Heart right ventricle (tissue), 16 donors: ENCODE data around the gene SLC9A5. TPM values are rescaled to one million over a fixed set of nuclear protein-coding genes. Genes with fewer than 3 reads are reported as not detected.

Experiments used
- ATAC-seq, 8 donors: fragments of 200-7000 bp; cut with Tn5 transposase; one replicate each; pipeline ENCODE4 v1.9.1; 2020; ENCODE audit warnings: mild to moderate bottlenecking in 8 of 8, moderate library complexity in 8 of 8, moderate number of reproducible peaks in 1 of 8
- DNase-seq, 2 donors: peaks; one replicate each; pipeline ENCODE4 v3.0.0-alpha.2; 2020
- H3K27ac ChIP-seq, 10 donors: fragments of 200-600 bp; sonication (generic) in 2 of 10; one replicate each; pipeline versions ENCODE4 v1.5.0 to v1.8.0; 2020 to 2022; ENCODE audit warnings: mild to moderate bottlenecking in 3 of 10
- H3K27me3 ChIP-seq, 7 donors: fragments of 200-600 bp; one replicate each; pipeline ENCODE4 v1.8.0; 2021 to 2022; ENCODE audit warnings: mild to moderate bottlenecking in 2 of 7
- H3K36me3 ChIP-seq, 9 donors: fragments of 200-600 bp; sonication (generic) in 1 of 9; one replicate each; pipeline versions ENCODE4 v1.5.0 to v1.8.0; 2020 to 2022; ENCODE audit warnings: mild to moderate bottlenecking in 2 of 9
- H3K4me1 ChIP-seq, 9 donors: fragments of 200-600 bp; sonication (generic) in 1 of 9; one replicate each; pipeline versions ENCODE4 v1.5.0 to v1.8.0; 2020 to 2022; ENCODE audit warnings: mild to moderate bottlenecking in 4 of 9
- H3K4me3 ChIP-seq, 10 donors: fragments of 200-600 bp; sonication (generic) in 2 of 10; one replicate each; pipeline versions ENCODE4 v1.5.0 to v1.8.0; 2020 to 2022; ENCODE audit warnings: mild to moderate bottlenecking in 7 of 10, moderate library complexity in 2 of 10
- H3K9me3 ChIP-seq, 11 donors: fragments of 200-600 bp in 10 of 11; sonication (generic) in 2 of 11; one replicate each; pipeline versions ENCODE4 v1.5.0 to v1.8.0; 2013 to 2022; ENCODE audit warnings: mild to moderate bottlenecking in 2 of 11, control low read depth in 1 of 11, moderate library complexity in 1 of 11
- intact Hi-C, 10 donors: fragments of 100-400 bp; cut with DNase I; formaldehyde crosslinking; loops; one replicate each; pipeline versions ENCODE4 v1.11.1 to v1.14.2; 2022
- microRNA-seq, 2 donors: library from miRNA; unstranded; fragments of <30 nt; microRNA quantifications; one replicate each; pipeline ENCODE4 v1.2.0, GENCODE V29; 2021
- polyA plus RNA-seq, 2 donors: library from polyadenylated mRNA; stranded (reverse); fragments of 200-250 nt; gene quantifications; one replicate each; pipeline ENCODE4 v1.2.3, GENCODE V29; 2013
- total RNA-seq, 10 donors: library from RNA; stranded (reverse); fragmentation: NEBNext Ultra II Directional in 3 of 10; extraction: Animal tissue kit (Norgen Biotek cat#: 25700) in 3 of 10; gene quantifications; one replicate each; pipeline versions ENCODE4 v1.2.1 to v1.2.4, GENCODE V29; 2021 to 2023
- TF ChIP-seq, protein P1 (sequence below), 9 donors: fragments of 200-600 bp; sonication (generic) in 2 of 9; IDR thresholded peaks; one replicate each; pipeline versions ENCODE4 v1.5.0 to v1.8.0; 2021 to 2022; ENCODE audit warnings: antibody characterized with exemption in 9 of 9, mild to moderate bottlenecking in 5 of 9, moderate library complexity in 1 of 9
- donor health status: Arrhythmogenic right ventricular cardiomyopathy.
- donor health status: ischemic (EF 13 %, LVEDD 7.1; RV severe dilation, severe dysfunction).
- donor health status: healthy with polysubstance abuse.
- donor health status: DM: no; HTN: yes; CAD: no.
- donor health status: DM: no; HTN: no; CAD: no.
- donor health status: ischemic (EF 25% LVEDD 6.9; RV normal size, moderate dysfunction).
- donor health status: ischemic (EF 25% LVEDD 5.7; RV mildly dilated, moderate dysfunction).
- donor health status: healthy.
- donor health status: DM: yes; HTN: yes; CAD: no.
- donor health status: Ischemic cardiomyopathy.
- donor health status: ischemic (EF 35%, LVEDD 5.7; RV mildly dilated, moderate dysfunction).
- donor health status: nonischemic (EF 11% LVEDD 7.7; RV severe dilation, severe dysfunction).
- donor health status: DM: yes; HTN: yes; CAD: no.
- donor health status: PGD.
- donor health status: ischemic (EF 29% LVEDD 5.4; RV normal size, mild dysfunction).
- donor health status: nonischemic (EF 23%, LVEDD 6.1; RV moderate dilation, normal function).

Gene SLC9A5
- total and polyA plus RNA-seq, 12 donors: 0.26 to 2.4 (median 1.0) TPM

DNA sequence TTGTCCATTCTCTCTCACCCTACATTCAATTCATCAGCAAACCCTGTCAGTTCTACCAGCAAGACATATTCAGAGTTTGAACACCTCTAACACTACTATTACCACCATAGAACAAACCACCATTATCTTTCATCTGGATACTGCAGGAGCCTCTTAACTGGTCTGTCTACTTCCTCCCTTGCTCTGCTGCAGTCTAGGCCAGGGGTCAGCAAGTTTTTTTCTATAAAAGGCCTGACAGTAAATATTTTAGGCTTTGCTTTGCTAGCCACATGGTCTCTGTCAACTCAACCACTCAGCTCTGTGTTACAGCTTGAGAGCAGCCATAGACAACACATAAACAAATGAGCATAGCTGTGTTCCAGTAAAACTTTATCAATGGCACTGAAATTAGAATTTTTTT, 63.9 kb downstream of the SLC9A5 start:
- ATAC-seq (peak in 1 of 8 donors; percentile 38), DNase-seq (no peak)
- Histone ChIP-seq H3K36me3 (no peaks in the 10 kb centered on the region), H3K4me1 (peaks cover 0 to 5% (median 0%) of the 10 kb centered on the region in 9 donors), H3K4me3 (no peak overlapping the region), H3K27ac (peak overlapping the region in 1 of 10 donors; percentile 28), H3K9me3 (no peaks in the 10 kb centered on the region), H3K27me3 (peaks cover 0 to 15% (median 4%) of the 10 kb centered on the region in 7 donors)
- TF ChIP-seq, protein P1, sequence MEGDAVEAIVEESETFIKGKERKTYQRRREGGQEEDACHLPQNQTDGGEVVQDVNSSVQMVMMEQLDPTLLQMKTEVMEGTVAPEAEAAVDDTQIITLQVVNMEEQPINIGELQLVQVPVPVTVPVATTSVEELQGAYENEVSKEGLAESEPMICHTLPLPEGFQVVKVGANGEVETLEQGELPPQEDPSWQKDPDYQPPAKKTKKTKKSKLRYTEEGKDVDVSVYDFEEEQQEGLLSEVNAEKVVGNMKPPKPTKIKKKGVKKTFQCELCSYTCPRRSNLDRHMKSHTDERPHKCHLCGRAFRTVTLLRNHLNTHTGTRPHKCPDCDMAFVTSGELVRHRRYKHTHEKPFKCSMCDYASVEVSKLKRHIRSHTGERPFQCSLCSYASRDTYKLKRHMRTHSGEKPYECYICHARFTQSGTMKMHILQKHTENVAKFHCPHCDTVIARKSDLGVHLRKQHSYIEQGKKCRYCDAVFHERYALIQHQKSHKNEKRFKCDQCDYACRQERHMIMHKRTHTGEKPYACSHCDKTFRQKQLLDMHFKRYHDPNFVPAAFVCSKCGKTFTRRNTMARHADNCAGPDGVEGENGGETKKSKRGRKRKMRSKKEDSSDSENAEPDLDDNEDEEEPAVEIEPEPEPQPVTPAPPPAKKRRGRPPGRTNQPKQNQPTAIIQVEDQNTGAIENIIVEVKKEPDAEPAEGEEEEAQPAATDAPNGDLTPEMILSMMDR (IDR thresholded peaks at IDR 0.05): no peak
- intact Hi-C loops: no loop called here

DNA sequence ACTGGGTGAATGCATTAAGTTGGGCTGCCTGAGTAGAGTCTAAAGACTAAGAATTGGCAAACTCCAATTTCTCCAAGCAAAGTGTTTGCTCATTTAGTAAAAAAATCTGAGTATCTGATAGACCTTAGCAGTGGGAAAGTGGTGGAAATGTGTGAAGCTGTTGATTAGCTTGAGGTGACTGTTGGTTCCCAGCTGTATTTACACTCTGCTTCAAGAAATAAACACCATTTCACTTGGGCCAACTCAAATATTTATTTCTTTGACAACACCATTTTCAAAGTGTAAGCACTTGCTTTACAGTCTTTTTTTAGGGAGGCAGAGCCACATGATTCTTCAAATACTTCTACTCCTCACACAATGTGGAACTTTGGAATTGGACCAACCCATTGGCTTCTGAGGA, 69.1 kb downstream of the SLC9A5 start:
- no peak for DNase-seq
- H3K27me3 ChIP-seq: peaks cover 0 to 53% (median 34%) of the 10 kb centered on the region in 7 donors
- H3K27ac ChIP-seq: no peak overlapping the region
- no peaks in the 10 kb centered on the region for H3K4me1 ChIP-seq
- TF ChIP-seq, protein P1 (IDR thresholded peaks at IDR 0.05): no peak
- intact Hi-C loops: no loop called here
- no peak overlapping the region for H3K4me3 ChIP-seq
- no peak for ATAC-seq
- H3K9me3 ChIP-seq: no peaks in the 10 kb centered on the region
- no peaks in the 10 kb centered on the region for H3K36me3 ChIP-seq

Small RNA genes lying within 50 kb of the gene (microRNA-seq; reads per million reads assigned to microRNA genes)
- gene MIR328: 122 to 149 reads per million in 2 donors

Other genes with a start within 250 kb of the SLC9A5 start
- gene CBFB, start 219.8 kb upstream of the SLC9A5 start, total RNA-seq: 10 to 100 TPM; 22.2 to 36.4 (median 29.8) TPM
- gene CBFB, start 219.8 kb upstream of the SLC9A5 start, polyA plus RNA-seq: 10 to 100 TPM; 17.6 to 22.9 TPM
- 10 to 100 TPM in 8 of 10 donors, 1 to 10 TPM in 2; 8.9 to 12.7 (median 11.7) TPM for gene PHAF1, start 139.0 kb upstream of the SLC9A5 start, total RNA-seq
- 1 to 10 TPM; 7.1 to 7.2 TPM for gene PHAF1, start 139.0 kb upstream of the SLC9A5 start, polyA plus RNA-seq
- 10 to 100 TPM in 4 of 10 donors, 1 to 10 TPM in 6; 7.4 to 17.6 (median 9.6) TPM for gene B3GNT9, start 98.0 kb upstream of the SLC9A5 start, total RNA-seq
- gene B3GNT9, start 98.0 kb upstream of the SLC9A5 start, polyA plus RNA-seq: 10 to 100 TPM in 1 of 2 donors, 1 to 10 TPM in 1; 5.4 to 19.1 TPM
- gene TRADD, start 89.1 kb upstream of the SLC9A5 start, total RNA-seq: 10 to 100 TPM in 1 of 10 donors, 1 to 10 TPM in 9; 4.8 to 12.4 (median 5.7) TPM
- 10 to 100 TPM in 1 of 2 donors, 1 to 10 TPM in 1; 9.7 to 17.9 TPM for gene TRADD, start 89.1 kb upstream of the SLC9A5 start, polyA plus RNA-seq
- gene FBXL8, start 89.0 kb upstream of the SLC9A5 start, total RNA-seq: 10 to 100 TPM in 1 of 10 donors, 1 to 10 TPM in 9; 3.9 to 10.5 (median 5.0) TPM
- 10 to 100 TPM in 1 of 2 donors, 1 to 10 TPM in 1; 8.6 to 17.3 TPM for gene FBXL8, start 89.0 kb upstream of the SLC9A5 start, polyA plus RNA-seq
- gene HSF4, start 84.2 kb upstream of the SLC9A5 start, total RNA-seq: 10 to 100 TPM; 32.9 to 71.3 (median 38.6) TPM
- 100 to 1,000 TPM in 1 of 2 donors, 1 to 10 TPM in 1; 9.1 to 199 TPM for gene HSF4, start 84.2 kb upstream of the SLC9A5 start, polyA plus RNA-seq
- gene NOL3, start 78.4 kb upstream of the SLC9A5 start, total RNA-seq: 10 to 100 TPM; 71.8 to 92.2 (median 79.9) TPM
- 100 to 1,000 TPM; 115 to 132 TPM for gene NOL3, start 78.4 kb upstream of the SLC9A5 start, polyA plus RNA-seq
- gene MATCAP1, start 65.0 kb upstream of the SLC9A5 start, total RNA-seq: 10 to 100 TPM in 9 of 10 donors, 1 to 10 TPM in 1; 8.0 to 15.2 (median 12.1) TPM
- 10 to 100 TPM; 13.0 to 30.9 TPM for gene MATCAP1, start 65.0 kb upstream of the SLC9A5 start, polyA plus RNA-seq
- gene EXOC3L1, start 58.8 kb upstream of the SLC9A5 start, total RNA-seq: 1 to 10 TPM; 1.8 to 4.8 (median 3.0) TPM
- 1 to 10 TPM; 7.7 to 8.8 TPM for gene EXOC3L1, start 58.8 kb upstream of the SLC9A5 start, polyA plus RNA-seq
- gene E2F4, start 56.8 kb upstream of the SLC9A5 start, total RNA-seq: 10 to 100 TPM; 21.9 to 45.6 (median 28.6) TPM
- gene E2F4, start 56.8 kb upstream of the SLC9A5 start, polyA plus RNA-seq: 10 to 100 TPM; 33.4 to 38.4 TPM
- 1 to 10 TPM in 1 of 10 donors, under 1 TPM in 9; 0.19 to 1.1 (median 0.42) TPM for gene ELMO3, start 49.8 kb upstream of the SLC9A5 start, total RNA-seq
- gene ELMO3, start 49.8 kb upstream of the SLC9A5 start, polyA plus RNA-seq: 1 to 10 TPM; 1.3 to 1.9 TPM
- gene TMEM208, start 21.8 kb upstream of the SLC9A5 start, total RNA-seq: 10 to 100 TPM in 6 of 10 donors, 1 to 10 TPM in 4; 7.6 to 22.1 (median 11.7) TPM
- gene TMEM208, start 21.8 kb upstream of the SLC9A5 start, polyA plus RNA-seq: 10 to 100 TPM; 74.7 to 92.0 TPM
- 10 to 100 TPM; 11.6 to 26.2 (median 19.1) TPM for gene FHOD1, start 1.5 kb upstream of the SLC9A5 start, total RNA-seq
- 10 to 100 TPM; 16.6 to 71.1 TPM for gene FHOD1, start 1.5 kb upstream of the SLC9A5 start, polyA plus RNA-seq
- 1 to 10 TPM in 4 of 10 donors, under 1 TPM in 6; 0.25 to 2.5 (median 0.61) TPM for gene PLEKHG4, start 30.6 kb downstream of the SLC9A5 start, total RNA-seq
- 1 to 10 TPM; 1.3 to 2.9 TPM for gene PLEKHG4, start 30.6 kb downstream of the SLC9A5 start, polyA plus RNA-seq
- not detected for gene KCTD19, start 77.8 kb downstream of the SLC9A5 start, total RNA-seq
- under 1 TPM; 0.01 to 0.22 TPM for gene KCTD19, start 77.8 kb downstream of the SLC9A5 start, polyA plus RNA-seq
- under 1 TPM in 1 of 10 donors, not detected in 9; 0.26 TPM for gene LRRC36, start 77.8 kb downstream of the SLC9A5 start, total RNA-seq
- under 1 TPM; 0.42 to 0.88 TPM for gene LRRC36, start 77.8 kb downstream of the SLC9A5 start, polyA plus RNA-seq
- gene TPPP3, start 144.5 kb downstream of the SLC9A5 start, total RNA-seq: 10 to 100 TPM in 1 of 10 donors, 1 to 10 TPM in 9; 6.4 to 15.9 (median 9.0) TPM
- gene TPPP3, start 144.5 kb downstream of the SLC9A5 start, polyA plus RNA-seq: 10 to 100 TPM; 21.1 to 26.1 TPM
- gene ZDHHC1, start 167.5 kb downstream of the SLC9A5 start, total RNA-seq: 1 to 10 TPM; 3.2 to 6.3 (median 4.2) TPM
- 1 to 10 TPM; 3.6 to 4.4 TPM for gene ZDHHC1, start 167.5 kb downstream of the SLC9A5 start, polyA plus RNA-seq
- gene HSD11B2, start 182.1 kb downstream of the SLC9A5 start, total RNA-seq: 1 to 10 TPM in 1 of 10 donors, under 1 TPM in 8, not detected in 1; 0.16 to 1.4 (median 0.57) TPM
- gene HSD11B2, start 182.1 kb downstream of the SLC9A5 start, polyA plus RNA-seq: under 1 TPM; 0.41 to 0.51 TPM
- 10 to 100 TPM; 57.4 to 84.7 (median 67.5) TPM for gene ATP6V0D1, start 232.2 kb downstream of the SLC9A5 start, total RNA-seq
- gene ATP6V0D1, start 232.2 kb downstream of the SLC9A5 start, polyA plus RNA-seq: 10 to 100 TPM; 12.8 to 73.3 TPM
- not detected for gene AGRP, start 234.6 kb downstream of the SLC9A5 start, total RNA-seq
- gene AGRP, start 234.6 kb downstream of the SLC9A5 start, polyA plus RNA-seq: under 1 TPM in 1 of 2 donors, not detected in 1; 0.10 TPM